Activated CD8-positive, alpha-beta memory T cell treated with anti-CD3 and anti-CD28 coated beads, Interleukin-2, amount 50 U/mL, for 1 hour (primary cell): ENCODE measurements around the gene DPY19L3.

Experiments used
- DNase-seq: peaks from one replicate; pipeline ENCODE4 v3.0.0-alpha.2; 2020; ENCODE audit errors: extremely low read depth

Gene DPY19L3

GRCh38 chr19:32519023-32519422 is 113.5 kb downstream of the DPY19L3 start:
- DNase-seq = no peak

GRCh38 chr19:32522967-32523366 is 117.4 kb downstream of the DPY19L3 start:
- no peak for DNase-seq

- DNase-seq = no peak
Observed at GRCh38 chr19:32526895-32527294, 121.3 kb downstream of the DPY19L3 start.

- DNase-seq = no peak
Observed at GRCh38 chr19:32530773-32531172, 125.2 kb downstream of the DPY19L3 start.

- DNase-seq = no peak
Observed at GRCh38 chr19:32532233-32532632, 126.7 kb downstream of the DPY19L3 start.
